Superior temporal gyrus (tissue), 1 donor: ENCODE measurements around the gene TDRD12.
"Not testable (repeated sequence)": the region's sequence is repeated elsewhere in the genome, so short reads cannot be mapped to it uniquely, and the experiment has no call there.

Experiments used
- DNase-seq: peaks from one replicate; pipeline ENCODE4 v3.0.0-alpha.2; 2016; ENCODE audit errors: extremely low spot score

TDRD12 gene

DNA sequence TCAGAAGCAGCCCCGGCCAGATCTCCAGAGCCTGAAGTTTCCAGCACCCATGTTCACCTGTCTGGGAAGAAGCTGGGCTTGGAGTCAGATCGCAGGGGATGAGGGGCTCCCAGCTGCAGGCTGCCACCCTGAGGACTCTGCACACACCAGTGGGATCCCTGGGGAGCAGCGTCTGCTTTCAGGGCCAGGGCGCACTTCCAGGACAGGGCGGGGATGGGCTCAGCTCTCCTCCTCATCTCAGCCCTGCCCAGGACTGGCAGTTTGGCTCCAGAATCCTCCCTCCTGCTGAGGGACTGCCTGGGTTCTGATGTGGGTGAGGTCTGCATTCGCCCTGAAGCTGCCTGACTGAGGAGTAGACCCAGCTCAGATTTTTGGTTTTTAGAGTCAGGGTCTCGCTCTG lies 146.5 kb downstream of the TDRD12 start:
- DNase-seq: no peak

DNA sequence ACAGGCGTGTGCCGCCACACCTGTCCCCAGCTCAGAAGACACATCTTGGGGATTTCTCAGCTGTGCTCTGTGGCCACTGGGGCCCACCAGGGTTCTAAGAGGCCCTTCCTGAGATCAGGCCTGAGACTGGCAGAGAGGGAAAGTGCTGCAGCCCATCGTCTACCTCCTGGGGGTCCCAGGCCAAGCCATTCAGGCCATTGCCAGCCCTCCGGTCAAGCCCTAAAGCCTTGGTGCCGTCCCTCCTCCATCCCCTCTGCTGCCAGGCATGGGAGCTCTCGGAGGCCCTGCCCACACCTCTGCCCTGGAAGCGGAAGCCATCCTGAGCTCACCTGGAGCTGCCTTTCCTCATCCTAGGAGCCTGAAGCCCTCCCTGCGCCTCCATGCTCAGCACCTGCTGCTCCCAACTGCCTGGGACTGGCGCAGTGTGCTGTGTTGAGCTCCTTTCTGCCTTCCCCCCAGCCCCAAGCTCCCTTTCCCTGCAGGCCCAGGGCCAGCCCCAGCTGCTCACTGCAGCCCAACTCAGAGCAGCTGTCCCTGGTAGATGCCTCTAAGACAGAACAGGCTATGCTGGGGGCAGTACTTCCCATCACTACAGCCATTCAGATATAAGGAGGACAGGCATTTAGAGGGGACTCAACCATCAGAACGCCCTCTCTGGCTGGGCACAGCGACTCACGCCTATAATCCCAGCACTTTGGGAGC lies 147.1 kb downstream of the TDRD12 start:
- no peak for DNase-seq

DNA sequence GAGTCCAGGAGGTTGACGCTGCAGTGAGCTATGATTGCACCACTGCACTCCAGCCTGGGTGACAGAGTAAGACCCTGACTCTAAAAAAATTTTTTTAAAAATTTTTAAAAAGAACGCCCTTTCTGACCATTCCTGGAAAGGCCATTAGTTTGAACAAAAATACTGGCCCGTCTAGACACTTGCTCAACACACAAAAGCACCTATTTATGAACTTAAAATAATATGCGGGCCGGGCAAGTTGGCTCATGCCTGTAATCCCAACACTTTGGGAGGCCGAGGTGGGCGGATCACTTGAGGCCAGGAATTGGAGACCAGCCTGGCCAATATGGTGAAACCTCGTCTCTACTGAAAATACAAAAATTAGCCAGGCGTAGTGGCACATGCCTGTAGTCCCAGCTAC lies 147.9 kb downstream of the TDRD12 start:
- not testable (repeated sequence) for DNase-seq

DNA sequence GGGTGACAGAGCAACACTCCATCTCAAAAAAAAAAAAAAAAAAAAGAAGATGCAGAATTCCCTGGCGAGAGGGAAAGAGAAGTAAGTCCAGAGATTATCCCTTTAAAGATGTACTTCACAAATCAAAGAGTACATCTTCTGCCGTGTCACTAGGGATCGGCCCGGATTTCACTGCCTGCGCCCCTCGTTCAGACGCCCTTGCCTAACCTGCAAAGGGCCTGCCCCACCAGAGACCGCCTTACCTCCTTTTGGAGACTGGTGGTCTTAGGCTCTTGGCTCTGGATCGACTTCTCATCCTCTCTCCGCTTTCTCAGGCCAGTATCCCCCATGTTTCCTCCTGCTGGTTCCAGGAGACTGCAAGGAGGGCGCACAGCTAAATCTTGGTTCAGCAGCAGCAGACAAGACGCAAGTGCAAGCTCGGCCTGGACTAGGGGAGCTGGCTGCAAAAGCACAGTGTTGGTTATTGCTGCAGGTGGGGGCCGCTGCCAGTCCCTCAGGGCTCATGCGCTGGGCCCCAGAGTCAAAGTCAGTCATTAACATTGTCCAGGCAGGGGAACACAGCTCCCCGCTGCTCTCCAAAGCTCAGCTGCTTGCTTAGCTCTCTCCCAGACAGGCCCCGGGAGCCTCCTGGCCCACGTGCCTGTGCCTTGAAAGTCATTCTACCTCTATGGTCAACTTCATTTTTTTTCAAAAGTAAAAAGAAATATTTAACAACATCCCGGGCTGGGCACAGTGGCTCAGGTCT lies 148.8 kb downstream of the TDRD12 start:
- DNase-seq: no peak

DNA sequence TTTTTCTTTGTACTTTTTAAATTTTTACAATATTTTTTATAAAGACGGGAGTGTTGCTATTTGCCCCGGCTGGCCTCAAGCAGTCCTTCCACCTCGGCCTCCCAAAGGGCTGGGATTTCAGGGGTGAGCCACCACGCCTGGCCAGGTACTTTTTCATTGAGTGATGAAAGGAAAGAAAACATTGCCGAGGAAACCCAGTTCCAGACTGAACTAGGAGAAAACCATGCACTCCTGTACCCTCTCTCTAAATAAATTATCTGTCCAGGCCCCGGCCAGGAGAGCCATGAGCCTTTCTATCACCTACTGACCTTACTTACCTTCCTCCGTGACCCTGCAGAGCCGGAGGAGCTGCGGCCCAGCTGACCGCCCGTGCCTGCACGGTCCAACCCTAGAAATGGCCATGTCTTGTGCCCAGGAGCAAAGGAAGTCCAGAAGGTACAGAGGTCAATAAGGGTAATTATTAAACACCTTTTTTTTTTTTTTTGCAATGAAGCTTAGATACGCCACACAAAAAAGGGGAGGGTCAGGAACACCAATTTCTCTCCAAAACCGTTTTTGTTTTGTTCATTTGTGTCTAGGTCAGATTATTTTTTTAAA lies 149.9 kb downstream of the TDRD12 start, which contains the start of gene SLC7A9:
Gene SLC7A9 (minus strand): TSS at position 399 of the 597 bp plus-strand sequence. CDS start 1,233 bp downstream, outside the sequence.
- DNase-seq: no peak

DNA sequence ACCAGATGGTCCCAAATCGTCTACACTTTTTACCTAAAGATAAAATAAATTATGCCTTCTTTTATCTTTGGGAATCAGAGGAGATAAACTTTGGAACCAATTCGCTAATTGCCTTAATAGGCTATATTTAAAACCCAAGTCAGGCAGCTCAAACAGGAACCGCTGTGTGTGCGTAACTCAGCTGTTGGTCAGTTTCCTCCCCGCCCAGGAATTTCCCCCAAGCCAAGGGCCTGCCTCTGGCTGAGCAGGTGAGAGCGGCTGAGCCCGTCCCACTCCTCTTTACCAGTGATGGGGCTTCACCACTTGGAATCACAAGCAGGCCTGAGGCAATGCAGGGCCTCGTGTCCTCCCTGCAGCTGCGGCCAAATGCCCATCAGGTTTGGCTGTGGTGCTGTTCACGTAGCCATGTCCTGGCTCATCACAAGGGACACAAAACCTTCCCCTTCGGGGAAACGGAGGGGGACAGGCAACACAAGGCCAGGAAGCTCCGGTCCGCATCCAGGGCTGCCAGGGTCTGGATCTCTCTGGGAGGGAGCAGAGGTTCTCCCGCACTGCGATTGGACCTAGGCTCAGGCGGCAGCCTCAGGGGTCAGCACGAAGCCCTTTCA lies 150.5 kb downstream of the TDRD12 start:
- no peak for DNase-seq

DNA sequence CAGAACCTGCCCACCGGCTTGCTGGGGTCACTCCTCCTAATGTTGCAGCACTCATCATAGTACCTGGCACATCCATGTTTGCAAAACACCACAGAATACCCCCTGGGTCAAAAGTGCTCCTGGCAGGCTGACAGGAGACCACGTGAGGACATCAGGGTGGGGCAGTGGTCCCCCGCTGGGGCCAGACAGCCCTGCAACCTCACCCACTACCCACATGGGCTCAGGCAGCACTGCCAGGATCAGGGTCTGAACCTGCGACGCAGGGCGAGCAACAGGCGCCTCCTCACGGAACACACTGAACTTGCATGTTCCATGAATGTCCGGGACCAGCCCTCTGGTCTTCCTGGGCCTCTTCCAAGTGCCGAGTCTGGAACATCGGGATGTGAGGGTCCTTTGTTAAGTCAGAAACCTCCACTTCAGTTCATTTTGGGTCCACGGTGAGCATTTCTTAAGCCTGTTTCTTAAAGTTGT lies 151.4 kb downstream of the TDRD12 start:
- DNase-seq: no peak

DNA sequence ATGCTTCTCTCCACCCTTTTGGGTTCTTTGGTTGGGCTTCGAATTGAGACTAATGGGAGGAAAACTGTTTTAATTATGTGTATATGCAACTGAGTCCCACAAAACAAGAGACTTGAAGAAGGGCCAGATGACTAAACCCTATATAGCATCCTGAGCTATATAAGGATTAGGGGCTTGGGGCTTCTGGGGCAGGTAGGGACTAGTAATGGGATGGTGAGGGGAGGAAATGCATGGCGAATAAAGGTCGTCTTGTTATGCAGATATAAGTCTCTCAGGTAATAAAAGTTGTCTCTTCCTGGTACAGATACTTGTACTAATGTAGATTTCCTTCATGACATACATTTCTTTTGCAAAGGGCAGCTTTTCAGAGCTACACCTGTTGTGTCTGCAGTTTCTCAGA lies 152.8 kb downstream of the TDRD12 start:
- DNase-seq: no peak

DNA sequence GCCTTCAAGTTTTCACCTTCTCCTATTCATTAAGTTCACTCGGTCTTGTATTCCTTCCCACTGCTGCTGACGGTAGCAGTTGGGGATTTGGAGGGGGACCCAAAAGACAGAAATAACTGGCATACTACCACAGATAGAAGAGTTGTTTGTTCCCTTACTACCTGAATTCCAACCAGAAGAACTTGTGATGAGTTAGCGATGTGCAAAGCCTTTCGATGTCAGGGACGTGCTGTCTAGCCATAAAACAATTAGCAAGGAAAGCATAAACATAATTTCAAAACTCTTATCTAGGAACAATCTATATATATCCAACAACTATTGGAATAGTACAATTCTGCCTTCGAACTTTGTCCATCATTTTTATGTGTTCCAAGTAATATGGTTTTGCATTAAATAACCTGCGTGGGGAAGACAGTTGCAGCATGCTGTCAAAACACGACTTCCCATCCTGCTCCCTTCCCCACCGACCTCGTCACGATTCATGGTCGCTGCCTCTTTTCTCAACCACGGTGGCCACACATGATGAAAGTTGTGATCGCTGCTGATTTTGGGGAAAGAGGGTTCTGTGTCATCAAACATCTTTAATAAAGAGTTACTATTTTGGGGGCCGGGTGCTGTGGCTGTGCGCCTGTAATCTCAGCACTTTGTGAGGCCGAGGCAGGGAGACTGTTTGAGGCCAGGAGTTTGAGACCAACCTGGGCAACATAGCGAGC lies 153.8 kb downstream of the TDRD12 start:
- no peak for DNase-seq

DNA sequence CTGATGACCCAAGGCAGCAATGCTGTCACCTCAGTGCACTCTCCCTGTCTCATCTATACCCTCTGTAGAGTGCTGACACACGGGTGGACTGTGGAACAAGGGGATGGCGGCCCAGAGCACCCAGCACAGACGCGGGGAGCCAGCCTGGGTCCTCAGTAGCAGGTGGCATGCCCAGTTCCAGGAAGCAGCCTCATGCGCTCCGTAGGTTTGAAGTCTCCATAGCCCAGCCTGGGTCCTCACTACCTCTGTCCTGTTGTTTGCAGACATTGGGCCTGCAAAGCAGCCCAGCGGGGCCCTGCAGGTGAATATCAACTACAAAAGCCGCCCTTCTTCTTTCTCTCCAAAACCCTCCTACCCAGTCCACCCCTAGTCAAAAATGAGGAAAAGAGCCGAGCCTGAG lies 155.0 kb downstream of the TDRD12 start:
- DNase-seq: no peak

DNA sequence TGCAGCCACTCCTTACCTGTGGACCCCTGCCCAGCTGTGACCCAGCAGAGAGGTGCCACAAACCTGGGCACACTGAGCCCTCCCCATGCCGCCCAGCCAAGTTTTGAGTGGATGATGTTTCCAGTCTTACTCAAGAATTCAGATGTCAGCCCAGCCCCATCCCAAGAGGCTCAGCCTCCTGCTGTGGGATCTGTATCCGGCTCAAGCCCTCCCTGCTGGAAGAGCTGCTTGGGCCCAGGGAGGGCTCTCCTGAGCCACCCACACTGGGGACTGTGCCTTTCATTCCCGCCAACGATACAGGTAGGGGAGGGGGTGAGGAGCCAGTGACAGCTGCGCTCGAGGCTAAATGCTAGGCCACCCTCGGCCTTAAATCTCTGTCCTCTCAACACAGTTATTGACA lies 155.9 kb downstream of the TDRD12 start:
- DNase-seq: no peak

DNA sequence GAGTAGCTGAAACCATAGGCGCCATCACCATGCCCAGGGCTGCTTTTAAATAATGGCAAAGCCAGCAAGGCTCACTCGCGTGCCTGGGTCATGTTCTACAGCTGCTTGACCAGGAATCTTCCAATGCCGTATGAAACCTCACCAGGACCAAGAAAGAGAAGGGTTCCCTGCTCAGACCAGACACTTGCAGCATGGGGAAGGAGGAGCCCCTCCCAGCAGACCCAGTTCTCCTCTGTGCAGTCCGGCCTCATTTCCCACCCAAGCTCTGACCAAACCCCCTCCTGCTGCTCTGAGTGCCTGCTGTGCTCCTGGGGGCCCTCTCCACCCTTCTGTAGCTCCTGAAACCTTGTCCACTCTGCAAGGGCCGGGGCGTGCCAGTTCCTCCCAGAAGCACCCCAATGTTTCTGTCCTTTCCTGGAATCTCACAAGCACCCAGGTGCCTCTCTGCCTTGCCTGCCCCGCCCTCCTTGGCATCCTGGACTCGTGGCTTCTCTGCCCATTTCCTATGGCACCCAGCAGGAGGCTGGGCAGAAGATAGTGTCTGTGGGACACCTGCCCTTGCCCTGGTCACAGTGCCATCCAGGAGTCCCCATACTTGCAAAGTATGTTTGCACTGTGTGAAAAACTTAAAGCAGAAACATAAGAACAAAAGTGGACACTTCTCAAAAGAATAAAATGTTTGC lies 156.8 kb downstream of the TDRD12 start:
- DNase-seq: no peak

DNA sequence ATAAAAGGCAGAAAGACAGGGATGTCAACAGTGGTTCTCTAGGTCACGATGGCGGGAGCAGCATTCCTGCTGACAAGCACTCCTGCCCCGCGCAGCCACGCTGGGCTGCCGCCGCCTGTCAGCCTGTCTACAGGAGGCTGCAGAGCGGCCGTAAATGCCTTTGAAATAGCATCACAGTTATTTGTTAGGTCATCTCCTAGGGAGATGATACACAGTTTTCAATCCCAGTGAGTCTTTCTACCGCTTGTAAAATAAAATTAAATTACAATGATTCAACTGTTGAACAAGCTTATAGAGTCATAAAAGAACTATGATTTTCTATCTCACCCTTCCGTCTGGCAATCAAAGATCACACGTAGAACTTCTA lies 157.3 kb downstream of the TDRD12 start:
- no peak for DNase-seq
